T-helper 22 cell (primary cell): Measurements from ENCODE around the gene MED17.
"Not testable (repeated sequence)": the region's sequence is repeated elsewhere in the genome, so short reads cannot be mapped to it uniquely, and the experiment has no call there.

ENCODE experiments used
- DNase-seq: peaks from one replicate; pipeline ENCODE4 v3.0.0-alpha.2; 2020; ENCODE audit warnings: low read depth

Gene MED17

DNA sequence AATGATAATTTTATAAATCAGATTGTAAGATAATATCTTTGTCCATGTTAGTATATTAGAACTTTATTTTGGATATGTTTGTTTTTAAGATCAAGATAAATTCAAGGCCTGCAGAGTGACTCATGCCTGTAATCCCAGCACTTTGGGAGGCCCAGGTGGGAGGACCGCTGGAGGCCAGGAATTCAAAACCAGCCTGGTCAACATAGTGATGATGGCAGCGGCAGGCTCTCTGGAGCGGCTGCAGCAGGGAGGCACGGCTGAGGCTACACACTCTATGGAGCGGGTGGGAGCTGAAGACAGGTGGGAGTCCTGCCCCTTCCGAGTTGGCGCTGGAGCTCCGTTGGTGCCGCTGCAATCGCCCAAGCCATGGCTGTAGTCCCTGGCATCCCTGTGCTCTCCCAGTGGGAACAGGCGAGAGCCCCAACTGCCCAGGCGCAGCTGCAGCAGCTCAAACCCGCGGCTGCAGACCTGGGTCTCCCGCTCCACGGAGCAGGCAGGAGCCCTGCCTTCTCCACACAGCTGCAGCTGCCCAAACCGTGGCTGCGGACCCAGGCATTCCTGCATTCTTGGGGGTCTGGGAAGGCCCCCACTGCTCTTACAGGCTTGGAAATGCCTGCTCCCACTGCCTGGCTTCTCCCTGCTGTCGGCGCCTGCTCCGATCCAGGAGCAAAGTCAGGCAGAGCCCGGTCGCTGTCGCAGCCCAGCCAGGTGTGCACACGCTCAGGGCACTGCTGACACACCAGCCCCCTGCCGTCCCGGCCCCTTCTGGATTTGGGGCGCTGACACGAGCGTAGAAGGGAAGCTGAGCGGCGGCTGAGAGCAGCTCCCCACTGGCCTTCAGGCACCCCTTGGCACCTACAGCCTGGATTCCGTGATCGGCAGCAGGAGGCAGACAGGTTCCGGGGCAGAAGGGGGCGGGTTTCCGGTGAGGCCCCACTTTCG, 25.9 kb upstream of the MED17 start:
- no peak for DNase-seq

- DNase-seq: not testable (repeated sequence)
These were observed 25.0 kb upstream of the MED17 start for GRCh38 chr11:93759123-93759522.

- no peak for DNase-seq
These were observed 22.2 kb upstream of the MED17 start for GRCh38 chr11:93761910-93762309.

DNA sequence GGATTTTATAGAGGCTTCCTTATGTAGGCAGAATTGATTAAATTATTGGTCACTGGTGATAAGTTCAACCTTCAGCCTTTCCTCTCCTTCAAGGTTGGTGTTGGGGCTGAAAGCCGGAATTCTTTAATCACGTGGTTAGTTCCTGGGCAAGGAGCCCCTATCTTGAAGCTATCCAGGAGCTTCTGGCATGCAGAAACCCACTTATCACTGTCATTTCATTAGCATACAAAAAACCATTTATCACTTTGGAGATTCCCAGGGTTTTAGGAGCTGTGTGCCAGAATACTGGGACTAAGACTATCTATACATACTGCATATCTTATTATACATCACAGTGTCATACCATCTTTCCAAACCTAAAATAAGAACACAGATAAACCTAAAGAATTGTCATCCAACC, 18.5 kb upstream of the MED17 start:
- DNase-seq: no peak

GRCh38 chr11:93766504-93766903, 17.6 kb upstream of the MED17 start:
- no peak for DNase-seq

DNA sequence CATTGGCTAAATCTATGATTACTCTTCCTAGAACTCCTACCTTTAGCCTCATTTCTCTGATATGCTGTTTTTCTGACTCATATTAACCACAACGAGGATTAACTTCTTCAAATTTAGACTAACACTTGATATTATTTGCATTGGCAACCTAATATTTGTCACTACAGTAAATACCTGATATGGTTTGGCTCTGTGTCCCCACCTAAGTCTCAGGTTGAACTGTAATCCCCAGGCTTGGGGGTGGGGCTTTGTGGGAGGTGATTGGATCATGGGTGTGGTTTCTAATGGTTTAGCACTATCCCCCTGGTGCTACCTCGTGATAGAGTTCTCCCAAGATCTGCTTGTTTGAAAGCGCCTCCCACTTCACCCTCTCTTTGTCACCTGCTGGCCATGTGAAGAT, 17.1 kb upstream of the MED17 start:
- DNase-seq: no peak

- DNase-seq: no peak
These were observed 13.9 kb upstream of the MED17 start for GRCh38 chr11:93770160-93770559.

DNA sequence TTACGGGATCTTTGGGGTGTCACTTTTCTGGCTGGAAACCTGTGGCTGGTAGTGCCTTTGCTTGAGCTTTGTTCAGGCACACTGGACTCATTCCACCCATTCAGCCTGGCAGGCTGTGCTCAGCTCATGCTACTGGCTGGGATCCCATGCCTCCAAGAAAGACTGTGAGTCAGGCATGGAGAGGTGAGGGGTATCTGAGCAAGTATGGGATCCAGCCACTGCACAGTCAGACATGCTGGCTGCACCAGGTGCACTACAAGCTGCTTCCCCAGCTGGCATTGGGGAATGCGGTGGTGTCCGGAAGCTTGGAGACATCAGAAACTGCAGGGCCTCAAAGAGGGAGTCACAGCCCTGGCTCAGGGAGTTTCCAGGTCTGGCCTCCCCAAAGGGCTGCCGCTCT, 12.0 kb upstream of the MED17 start:
- no peak for DNase-seq

DNA sequence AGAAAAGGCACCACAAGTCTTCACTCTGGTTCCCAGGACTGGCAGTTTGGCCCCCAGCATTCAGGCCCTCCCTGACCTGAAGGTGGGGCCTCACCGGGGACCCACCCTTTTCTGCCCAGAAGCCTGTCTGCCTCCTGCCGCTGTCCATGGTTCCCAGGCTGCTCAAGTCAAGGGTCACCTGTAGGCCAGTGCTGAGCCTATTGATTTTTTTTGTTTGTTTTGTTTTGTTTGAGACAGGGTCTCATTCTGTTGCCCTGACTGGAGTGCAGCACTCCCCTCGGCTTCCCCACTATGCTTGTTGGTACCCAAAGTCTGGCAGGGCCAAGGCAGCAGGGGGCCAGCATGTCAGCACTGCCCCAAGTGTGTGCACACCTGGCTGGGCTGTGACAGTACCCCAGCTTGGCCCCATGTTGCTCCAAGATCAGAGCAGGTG, 11.0 kb upstream of the MED17 start:
- no peak for DNase-seq

GRCh38 chr11:93773601-93774200, 10.4 kb upstream of the MED17 start:
- DNase-seq: no peak

- not testable (repeated sequence) for DNase-seq
These were observed 9.5 kb upstream of the MED17 start for GRCh38 chr11:93774560-93774959.

DNA sequence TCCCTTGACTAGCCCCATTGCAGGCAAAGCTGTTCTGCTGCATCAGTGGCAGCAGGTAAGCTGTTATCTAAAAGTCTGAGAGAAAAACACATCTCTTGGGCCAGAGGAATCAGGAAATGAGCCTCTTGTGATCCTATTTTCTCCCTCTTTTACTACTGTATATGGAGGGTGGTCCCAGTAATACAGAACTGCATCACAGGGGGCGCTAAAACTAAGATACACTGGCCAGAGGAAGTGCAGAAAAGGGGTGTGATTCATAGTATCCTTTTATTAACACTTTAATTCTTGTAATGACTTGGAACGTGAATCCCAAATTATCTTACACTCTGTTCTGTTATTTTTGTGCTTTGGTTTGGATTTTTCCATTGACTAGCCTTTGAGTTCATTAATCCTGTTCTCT, 8.8 kb upstream of the MED17 start:
- DNase-seq: no peak

DNA sequence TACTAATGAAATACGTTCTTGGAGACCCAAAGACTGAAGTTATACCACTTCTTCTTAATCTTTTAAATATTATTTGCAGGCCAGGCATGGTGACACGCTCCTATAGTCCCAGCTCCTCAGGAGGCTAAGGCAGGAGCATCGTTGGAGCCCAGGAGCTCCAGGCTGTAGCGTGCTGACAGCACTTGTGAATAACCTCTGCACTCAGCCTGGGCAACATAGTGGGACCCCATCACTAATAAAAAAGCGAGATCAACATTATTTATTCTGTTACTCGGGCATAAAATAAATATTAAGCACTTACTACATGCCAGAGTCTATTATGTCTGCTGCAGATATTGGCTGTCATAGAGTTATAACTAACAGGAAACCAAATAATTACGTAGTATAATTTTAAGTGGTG, 720 bp upstream of the MED17 start:
- DNase-seq: no peak

GRCh38 chr11:93783765-93784144, 327 bp upstream of the MED17 start:
- DNase-seq: no peak

DNA sequence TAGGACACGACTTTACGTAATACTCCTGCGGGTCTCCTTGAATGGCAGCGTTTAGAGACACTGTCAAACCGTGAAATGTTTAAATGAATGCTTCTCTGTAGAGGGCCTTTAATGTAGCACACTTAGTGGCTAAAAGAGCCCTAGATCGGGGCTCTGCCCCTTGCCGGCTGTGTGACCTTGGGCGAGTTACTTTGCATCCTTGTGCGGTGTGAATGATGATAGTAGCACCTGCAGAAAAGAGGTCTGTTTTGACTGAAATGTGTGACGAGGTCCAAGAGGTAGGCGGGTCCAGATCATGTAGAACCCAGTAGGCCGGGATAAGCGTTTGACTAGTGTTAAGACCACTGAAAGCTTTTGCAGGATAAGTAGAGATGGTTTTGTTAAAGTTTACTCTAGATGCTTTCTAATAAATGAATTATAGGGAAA, 866 bp downstream of the MED17 start:
- DNase-seq: no peak

DNA sequence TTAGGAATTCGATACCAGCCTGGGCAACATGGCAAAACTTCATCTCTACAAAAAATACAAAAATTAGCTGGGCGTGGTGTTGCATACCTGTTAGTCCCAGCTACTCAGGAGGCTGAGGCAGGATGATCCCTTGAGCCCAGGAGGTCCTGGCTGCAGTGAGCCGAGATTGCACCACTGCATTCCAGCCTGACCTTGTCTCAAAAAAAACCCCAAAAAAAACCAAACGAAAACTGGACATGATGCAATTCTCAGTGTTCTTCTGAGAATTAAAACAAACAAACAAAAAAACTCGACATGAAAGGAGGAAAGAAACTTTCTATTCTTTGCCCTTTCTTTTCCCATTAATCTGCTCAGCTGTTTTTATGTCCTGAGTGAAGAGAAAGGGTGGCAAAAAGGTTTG, 7.4 kb downstream of the MED17 start:
- no peak for DNase-seq

DNA sequence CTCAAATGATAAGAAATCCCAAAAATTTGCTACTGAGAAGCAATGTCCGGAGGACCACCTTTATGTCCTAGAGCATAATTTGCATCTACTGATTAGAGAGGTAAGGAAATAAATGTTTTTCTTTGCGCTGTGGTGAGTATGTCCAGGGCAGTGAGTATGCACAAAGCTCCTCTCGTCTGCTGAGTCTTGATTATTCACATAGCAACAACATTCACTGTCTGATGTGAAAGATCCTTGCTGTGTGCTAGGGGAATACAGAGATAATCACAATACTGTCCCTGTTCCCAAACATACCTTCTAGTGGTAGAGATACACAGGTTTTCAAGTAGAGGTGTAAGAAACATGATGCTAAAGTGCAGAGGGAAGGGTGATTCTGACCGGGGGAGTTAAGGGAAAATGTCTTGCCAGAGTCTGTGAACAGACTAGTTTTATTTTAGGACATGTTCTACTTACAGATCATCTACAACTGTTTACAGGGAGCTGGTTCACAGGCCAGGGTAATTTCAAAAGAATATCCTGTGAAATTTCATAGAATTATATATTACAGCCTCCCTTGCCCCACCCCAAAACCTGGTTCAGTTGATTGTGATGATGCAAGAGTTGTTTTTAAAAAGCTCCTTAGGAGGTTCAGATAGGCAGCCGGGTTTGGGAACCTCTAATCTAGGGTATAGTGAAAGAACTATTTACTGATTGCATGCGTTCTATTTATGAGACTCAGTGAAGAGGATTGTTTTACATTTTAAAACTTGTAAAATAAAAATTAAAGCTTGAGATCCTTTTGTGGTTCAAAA, 12.6 kb downstream of the MED17 start:
- DNase-seq: no peak

DNA sequence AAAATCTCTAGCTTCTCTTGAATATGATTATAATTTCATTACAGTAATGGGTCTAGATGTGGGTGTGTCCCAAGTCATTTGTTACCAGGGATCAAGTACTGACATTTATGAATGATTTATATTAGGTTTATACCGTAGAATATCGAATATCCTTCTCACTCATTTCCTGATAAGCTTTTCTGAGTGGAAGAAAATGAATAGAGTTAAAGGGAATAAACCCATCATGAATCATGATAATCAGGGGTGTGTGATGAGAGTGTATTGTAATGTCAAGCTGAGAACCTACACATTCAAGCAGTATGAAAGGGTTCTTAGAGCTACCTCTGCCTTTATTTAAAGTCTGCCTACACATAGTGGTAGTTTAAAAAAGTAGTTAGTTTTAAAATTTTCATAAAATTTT, 17.3 kb downstream of the MED17 start:
- DNase-seq: no peak

- no peak for DNase-seq
These were observed 20.8 kb downstream of the MED17 start for GRCh38 chr11:93804879-93805278.

GRCh38 chr11:93807980-93808379, 23.9 kb downstream of the MED17 start:
- no peak for DNase-seq

- no peak for DNase-seq
These were observed 29.9 kb downstream of the MED17 start for GRCh38 chr11:93813974-93814373.

GRCh38 chr11:93814966-93815633, 31.0 kb downstream of the MED17 start:
- no peak for DNase-seq
